ENCODE results near the gene TNFRSF12A.
"Not testable (repeated sequence)": the region's sequence is repeated elsewhere in the genome, so short reads cannot be mapped to it uniquely, and the experiment has no call there.

The TNFRSF12A gene

DNA sequence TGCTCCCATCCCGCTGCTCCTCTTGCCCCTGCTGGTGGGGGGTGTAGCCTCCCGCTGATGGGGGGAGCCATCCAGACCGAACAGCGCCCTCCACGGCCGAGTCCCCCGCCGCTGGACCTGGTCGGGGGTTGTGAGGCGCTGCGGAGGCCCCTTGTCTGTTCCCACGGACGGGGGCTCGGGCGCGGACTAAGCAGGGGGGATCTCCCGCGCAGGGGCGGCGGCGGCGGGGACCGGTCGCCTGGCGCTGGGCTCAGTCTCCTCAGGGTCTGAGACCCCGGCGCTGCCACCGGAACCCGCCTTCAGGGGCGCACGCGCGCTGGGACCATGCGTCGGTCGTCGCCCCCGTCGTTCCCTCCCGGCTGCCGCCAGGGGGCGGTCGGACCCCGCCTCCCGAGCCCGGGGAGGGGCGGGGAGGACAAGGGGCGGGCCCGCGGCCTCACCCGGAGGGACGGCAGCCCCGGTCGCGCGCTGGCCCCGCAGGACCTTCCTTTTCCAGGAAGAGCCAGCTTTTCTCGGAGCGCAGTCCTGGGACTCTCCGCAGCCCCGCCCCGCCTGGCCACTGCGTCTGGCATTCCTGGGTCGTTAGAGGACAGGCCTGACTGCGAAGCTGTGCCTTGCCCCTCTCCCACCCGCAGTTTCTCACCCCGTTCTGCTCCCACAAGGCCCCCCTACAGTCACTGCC lies 39.0 kb downstream of the TNFRSF12A start:
- Mint-ChIP-seq H3K9me3 (no peaks in the 10 kb centered on the region), H3K27ac (peak overlapping the region; percentile 90), H3K36me3 (peaks cover 5 to 16% of the 10 kb centered on the region in 2 donors), H3K4me3 (peak overlapping the region; percentile 87 to 97), H3K27me3 (no peaks in the 10 kb centered on the region), H3K4me1 (peaks cover 19 to 27% of the 10 kb centered on the region in 2 donors)
- ATAC-seq (replicated peaks) (peak; percentile 90), DNase-seq (peak; percentile 83)

DNA sequence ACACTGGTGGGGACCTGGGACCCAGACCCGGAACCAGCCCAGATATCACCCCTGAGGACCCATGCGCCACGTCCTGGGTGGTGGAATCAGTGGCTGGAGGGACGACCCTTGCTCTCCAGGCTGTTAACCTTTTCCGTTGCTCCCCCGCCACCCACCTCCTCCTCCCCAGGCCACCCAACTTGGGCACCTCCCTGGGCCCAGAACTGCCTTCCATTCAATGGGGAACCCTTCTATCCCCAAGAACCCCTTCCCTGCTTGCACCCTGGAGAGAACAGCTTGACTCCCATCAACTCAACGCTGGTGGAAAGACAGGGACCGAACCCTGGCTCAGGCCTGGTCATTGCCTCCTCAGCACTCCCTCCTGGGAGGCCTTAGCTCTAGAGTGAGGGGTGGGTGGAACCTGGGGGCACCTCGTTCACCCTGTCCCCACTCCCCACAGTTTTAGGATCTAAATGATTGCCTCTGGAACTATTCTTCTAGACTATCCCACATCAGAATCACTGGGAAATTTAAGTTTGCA lies 39.6 kb downstream of the TNFRSF12A start:
- Mint-ChIP-seq H3K9me3 (no peaks in the 10 kb centered on the region), H3K27ac (peak overlapping the region; percentile 90), H3K4me1 (peaks cover 15 to 23% of the 10 kb centered on the region in 2 donors), H3K4me3 (peak overlapping the region; percentile 87 to 97), H3K36me3 (peaks cover 2 to 13% of the 10 kb centered on the region in 2 donors), H3K27me3 (no peaks in the 10 kb centered on the region)
- ATAC-seq (replicated peaks) (no peak), DNase-seq (no peak)

- Mint-ChIP-seq H3K27me3 (no peaks in the 10 kb centered on the region), H3K27ac (no peak overlapping the region), H3K9me3 (no peaks in the 10 kb centered on the region), H3K4me1 (peaks cover 11 to 16% of the 10 kb centered on the region in 2 donors), H3K36me3 (peaks cover 0 to 6% of the 10 kb centered on the region in 2 donors), H3K4me3 (peak overlapping the region; percentile 87 to 97)
- ATAC-seq (replicated peaks) (no peak), DNase-seq (no peak)
Observed at GRCh38 chr16:3060339-3061127, 40.4 kb downstream of the TNFRSF12A start.

DNA sequence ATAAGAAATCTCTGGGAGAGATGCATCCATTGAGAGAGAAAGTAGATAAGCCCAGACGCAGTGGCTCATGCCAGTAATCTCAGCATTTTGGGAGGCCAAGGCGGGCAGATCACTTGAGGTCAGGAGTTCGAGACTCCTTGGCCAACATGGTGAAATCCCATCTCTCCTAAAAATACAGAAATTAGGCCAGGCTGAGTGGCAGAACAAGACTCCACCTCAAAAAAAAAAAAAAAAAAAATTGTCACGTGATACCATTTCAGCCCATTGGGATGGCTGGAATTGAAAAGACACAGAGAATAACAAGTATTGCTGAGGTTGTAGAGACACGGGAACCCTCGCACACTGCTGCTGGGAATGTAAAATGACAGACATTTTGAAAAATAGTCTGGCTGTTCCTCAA lies 42.4 kb downstream of the TNFRSF12A start:
- Mint-ChIP-seq H3K27ac (no peak overlapping the region), H3K4me3 (no peak overlapping the region), H3K9me3 (no peaks in the 10 kb centered on the region), H3K4me1 (peaks cover 11 to 13% of the 10 kb centered on the region in 2 donors), H3K36me3 (peaks cover 0 to under 1% of the 10 kb centered on the region in 2 donors), H3K27me3 (no peaks in the 10 kb centered on the region)
- ATAC-seq (replicated peaks) (no peak), DNase-seq (no peak)

DNA sequence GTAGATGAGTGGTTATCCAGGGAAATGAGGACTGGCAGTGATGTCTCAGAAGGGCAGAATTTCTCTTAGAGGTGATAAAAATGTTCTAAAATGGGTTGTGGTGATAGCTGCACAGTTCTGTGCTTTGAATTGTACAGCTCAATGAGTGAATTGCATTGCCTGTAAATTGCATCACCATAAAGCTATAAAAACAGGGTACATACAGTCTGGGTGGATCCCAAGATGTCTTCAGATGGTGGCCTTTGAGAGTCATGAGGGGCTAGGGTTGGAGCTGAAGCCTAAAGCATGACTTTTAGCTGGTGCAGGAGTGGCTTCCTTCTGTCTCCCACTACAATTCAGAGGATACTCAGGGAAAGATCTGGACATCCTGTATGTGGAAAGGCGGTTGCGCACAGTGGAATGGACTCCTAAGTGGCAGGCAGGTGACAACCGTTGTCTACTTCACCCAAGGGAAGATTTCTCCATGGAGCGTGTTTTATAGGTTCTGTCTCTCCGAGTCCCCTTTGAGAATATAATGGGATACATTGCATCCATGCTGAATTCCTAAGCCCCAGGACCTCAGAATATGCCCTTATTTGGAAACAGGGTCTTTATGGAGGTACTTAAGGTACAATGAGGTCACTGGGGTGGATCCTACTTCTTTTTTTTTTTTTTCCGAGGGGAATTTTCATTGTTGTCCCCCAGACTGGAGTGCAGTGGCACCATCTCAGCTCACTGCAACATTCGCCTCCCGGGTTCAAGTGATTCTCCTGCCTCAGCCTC lies 43.6 kb downstream of the TNFRSF12A start:
- Mint-ChIP-seq H3K4me3 (no peak overlapping the region), H3K4me1 (peaks cover 11 to 12% of the 10 kb centered on the region in 2 donors), H3K36me3 (no peaks in the 10 kb centered on the region), H3K9me3 (no peaks in the 10 kb centered on the region), H3K27ac (no peak overlapping the region), H3K27me3 (no peaks in the 10 kb centered on the region)
- no peak for ATAC-seq (replicated peaks)
- DNase-seq: no peak

DNA sequence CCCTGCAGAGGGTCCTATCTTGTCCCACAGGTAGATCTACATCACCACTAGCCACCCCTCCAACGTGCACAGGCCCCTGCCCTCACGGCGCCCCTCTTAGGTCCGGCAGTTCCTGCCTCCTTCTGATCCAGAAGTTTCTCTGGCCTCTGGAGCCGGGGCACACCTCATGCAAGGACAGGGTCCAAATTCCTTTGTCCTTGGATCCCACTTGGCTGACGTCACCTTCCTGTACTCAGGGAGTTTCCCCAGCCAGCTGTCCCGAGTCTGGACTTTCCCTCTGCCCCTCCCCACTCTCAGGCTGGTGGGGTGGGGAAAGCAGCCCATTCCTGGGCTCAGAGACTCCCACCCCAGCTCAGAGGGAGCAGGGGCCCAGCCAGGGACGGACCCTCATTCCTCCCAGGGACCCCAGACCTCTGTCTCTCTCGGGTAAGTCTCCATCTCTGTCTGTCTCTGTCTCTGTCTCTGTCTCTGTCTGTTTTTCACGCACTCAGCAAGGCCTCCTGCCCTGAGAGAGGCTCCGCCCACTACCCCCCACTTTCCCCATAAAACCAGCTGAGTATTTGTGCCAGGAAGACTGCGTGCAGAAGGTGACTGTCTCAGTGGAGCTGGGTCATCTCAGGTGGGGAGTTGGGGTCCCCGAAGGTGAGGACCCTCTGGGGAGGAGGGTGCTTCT lies 45.0 kb downstream of the TNFRSF12A start, which contains the start of gene IL32:
TSS of gene IL32 (plus strand) at position 572 of the 673 bp plus-strand sequence. CDS start 172 bp downstream, outside the sequence.
- no peak within 1 kb of the TSS for H3K27ac Mint-ChIP-seq
- H3K4me3 Mint-ChIP-seq: no peak within 1 kb of the TSS
- H3K36me3 Mint-ChIP-seq: no peaks in the 10 kb centered on the region
- H3K9me3 Mint-ChIP-seq: no peaks in the 10 kb centered on the region
- ATAC-seq (replicated peaks) (no peak), DNase-seq (no peak)
- H3K27me3 Mint-ChIP-seq: no peaks in the 10 kb centered on the region
- peaks cover 6% of the 10 kb centered on the region in 2 donors for H3K4me1 Mint-ChIP-seq

DNA sequence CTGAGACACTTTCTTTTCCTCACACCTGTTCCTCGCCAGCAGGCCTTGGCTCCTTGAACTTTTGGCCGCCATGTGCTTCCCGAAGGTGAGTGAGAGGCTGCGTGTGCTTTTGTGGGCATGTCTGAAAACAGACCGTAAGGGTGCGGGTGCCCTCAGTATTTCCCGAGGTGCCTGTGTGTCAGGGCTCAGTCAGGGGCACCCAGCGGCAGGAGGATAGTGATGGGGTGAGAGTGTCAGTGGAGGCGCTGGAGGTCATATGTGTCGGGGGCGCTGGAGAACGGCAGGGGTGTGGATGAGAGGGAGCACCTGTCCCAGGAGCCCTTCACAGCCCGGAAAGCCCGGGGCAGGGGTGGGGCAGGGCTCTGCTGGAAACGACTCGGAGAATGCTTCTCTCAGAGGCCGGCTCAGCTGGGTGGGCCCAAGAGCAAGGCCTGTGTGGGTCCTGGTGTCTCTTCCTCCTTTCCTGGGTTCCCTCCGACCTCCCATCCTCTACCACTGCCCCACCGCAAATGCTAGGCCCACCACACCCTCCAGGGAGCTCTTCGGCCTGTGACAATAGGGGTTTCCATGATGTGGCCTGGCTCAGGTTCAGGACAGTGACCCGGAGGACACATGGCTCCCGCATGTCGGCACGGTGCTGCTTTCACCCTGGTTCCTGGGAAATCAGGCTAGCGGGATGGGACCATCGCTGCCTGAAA lies 45.7 kb downstream of the TNFRSF12A start:
- no peak overlapping the region for H3K4me3 Mint-ChIP-seq
- ATAC-seq (replicated peaks) (no peak), DNase-seq (no peak)
- no peak overlapping the region for H3K27ac Mint-ChIP-seq
- H3K9me3 Mint-ChIP-seq: no peaks in the 10 kb centered on the region
- no peaks in the 10 kb centered on the region for H3K36me3 Mint-ChIP-seq
- H3K27me3 Mint-ChIP-seq: no peaks in the 10 kb centered on the region
- H3K4me1 Mint-ChIP-seq: peaks cover 6% of the 10 kb centered on the region in 2 donors

DNA sequence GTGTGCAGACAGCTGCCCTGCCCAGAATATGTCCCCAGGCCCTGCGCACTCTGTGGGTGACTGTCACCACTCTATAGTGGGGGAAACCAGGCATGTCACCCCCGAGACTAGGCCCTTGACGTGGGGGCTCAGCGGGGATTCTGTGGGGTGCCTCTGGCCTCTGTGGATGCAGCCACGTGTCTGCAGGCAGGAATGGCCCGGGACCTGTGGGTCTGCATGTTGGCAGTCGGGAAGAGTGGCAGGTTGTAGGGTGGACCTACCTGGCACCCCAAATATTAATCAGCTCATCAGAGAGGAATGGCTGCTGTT lies 46.2 kb downstream of the TNFRSF12A start:
- Mint-ChIP-seq H3K27me3 (no peaks in the 10 kb centered on the region), H3K9me3 (no peaks in the 10 kb centered on the region), H3K27ac (no peak overlapping the region), H3K4me1 (peaks cover 6% of the 10 kb centered on the region in 2 donors), H3K36me3 (no peaks in the 10 kb centered on the region), H3K4me3 (no peak overlapping the region)
- no peak for ATAC-seq (replicated peaks)
- no peak for DNase-seq

GRCh38 chr16:3068487-3068886 lies 48.3 kb downstream of the TNFRSF12A start:
- no peak overlapping the region for H3K4me3 Mint-ChIP-seq
- DNase-seq (no peak), ATAC-seq (replicated peaks) (no peak)
- H3K27me3 Mint-ChIP-seq: peaks cover under 1 to 1% of the 10 kb centered on the region in 2 donors
- peaks cover 10 to 19% of the 10 kb centered on the region in 2 donors for H3K4me1 Mint-ChIP-seq
- H3K9me3 Mint-ChIP-seq: no peaks in the 10 kb centered on the region
- H3K27ac Mint-ChIP-seq: no peak overlapping the region
- H3K36me3 Mint-ChIP-seq: no peaks in the 10 kb centered on the region

DNA sequence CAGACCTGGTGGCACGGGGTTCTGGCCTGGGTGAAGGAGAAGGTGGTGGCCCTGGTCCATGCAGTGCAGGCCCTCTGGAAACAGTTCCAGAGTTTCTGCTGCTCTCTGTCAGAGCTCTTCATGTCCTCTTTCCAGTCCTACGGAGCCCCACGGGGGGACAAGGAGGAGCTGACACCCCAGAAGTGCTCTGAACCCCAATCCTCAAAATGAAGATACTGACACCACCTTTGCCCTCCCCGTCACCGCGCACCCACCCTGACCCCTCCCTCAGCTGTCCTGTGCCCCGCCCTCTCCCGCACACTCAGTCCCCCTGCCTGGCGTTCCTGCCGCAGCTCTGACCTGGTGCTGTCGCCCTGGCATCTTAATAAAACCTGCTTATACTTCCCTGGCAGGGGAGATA lies 49.0 kb downstream of the TNFRSF12A start:
- not testable (repeated sequence) for H3K27me3 Mint-ChIP-seq; H3K4me3 Mint-ChIP-seq; DNase-seq; H3K36me3 Mint-ChIP-seq; H3K9me3 Mint-ChIP-seq; H3K27ac Mint-ChIP-seq; ATAC-seq (replicated peaks)
- peaks cover 16 to 25% of the 10 kb centered on the region in 2 donors for H3K4me1 Mint-ChIP-seq

- H3K36me3 Mint-ChIP-seq: no peaks in the 10 kb centered on the region
- ATAC-seq (replicated peaks): no peak
- no peak overlapping the region for H3K27ac Mint-ChIP-seq
- no peak for DNase-seq
- no peak overlapping the region for H3K4me3 Mint-ChIP-seq
- H3K4me1 Mint-ChIP-seq: peaks cover 25 to 41% of the 10 kb centered on the region in 2 donors
- H3K9me3 Mint-ChIP-seq: no peaks in the 10 kb centered on the region
- H3K27me3 Mint-ChIP-seq: peaks cover 8 to 9% of the 10 kb centered on the region in 2 donors
Observed at GRCh38 chr16:3070608-3071111, 50.5 kb downstream of the TNFRSF12A start.

DNA sequence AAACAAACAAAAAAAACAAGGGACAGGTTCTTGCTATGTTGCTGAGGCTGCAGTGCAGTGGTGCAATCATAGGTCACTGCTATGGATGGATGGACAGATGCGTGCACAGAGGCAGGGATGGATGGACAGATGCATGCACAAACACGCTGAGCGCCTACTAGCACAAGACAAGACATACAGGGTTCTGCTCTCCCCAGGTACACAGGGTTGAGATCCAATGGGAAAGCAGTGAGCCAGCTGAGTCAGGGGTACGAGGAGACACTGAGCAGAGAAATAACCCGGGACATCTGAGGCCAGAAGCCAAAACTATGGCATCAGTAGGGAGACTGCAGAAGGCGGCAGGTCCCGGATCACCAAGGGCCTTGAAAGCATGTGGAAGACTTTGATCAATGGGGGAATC lies 51.5 kb downstream of the TNFRSF12A start:
- ATAC-seq (replicated peaks) (no peak), DNase-seq (no peak)
- H3K36me3 Mint-ChIP-seq: no peaks in the 10 kb centered on the region
- H3K27ac Mint-ChIP-seq: no peak overlapping the region
- H3K4me3 Mint-ChIP-seq: no peak overlapping the region
- H3K9me3 Mint-ChIP-seq: no peaks in the 10 kb centered on the region
- peaks cover 27 to 46% of the 10 kb centered on the region in 2 donors for H3K4me1 Mint-ChIP-seq
- peaks cover 8 to 9% of the 10 kb centered on the region in 2 donors for H3K27me3 Mint-ChIP-seq
